ENCODE results near the gene ANKS3.
"Not testable (repeated sequence)": the region's sequence is repeated elsewhere in the genome, so short reads cannot be mapped to it uniquely, and the experiment has no call there.

ANKS3 gene

DNA sequence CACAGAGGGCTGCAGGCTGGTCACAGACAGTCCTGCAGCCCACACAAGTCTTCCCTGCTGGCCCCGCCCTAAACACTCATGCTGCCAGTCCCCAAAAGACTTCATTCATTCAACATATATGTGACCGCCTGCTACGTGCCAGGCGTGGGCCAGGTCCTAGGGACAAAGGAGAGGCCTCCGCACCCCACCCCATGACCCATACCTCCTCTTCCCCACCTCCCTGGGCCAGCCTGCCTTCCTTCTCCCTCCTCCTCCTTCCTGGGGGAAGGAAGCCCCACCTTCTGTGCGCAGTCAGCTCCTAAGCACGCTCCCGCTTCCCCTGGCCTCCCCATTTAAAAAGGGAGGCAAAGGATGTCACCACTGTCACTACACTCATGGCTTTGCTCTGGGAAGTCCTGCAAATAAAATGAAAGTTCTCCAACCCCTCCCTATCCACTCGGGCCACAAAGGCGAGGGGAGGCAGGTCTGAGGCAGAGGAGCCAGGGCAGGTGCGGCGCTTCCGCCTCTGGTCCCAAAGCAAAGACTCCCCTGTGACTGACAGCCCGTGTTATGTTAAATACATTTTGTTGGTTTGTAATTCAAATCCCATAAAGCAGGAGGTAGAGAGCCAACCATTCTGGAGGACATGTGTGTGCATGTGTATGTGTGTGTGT lies 9.3 kb upstream of the ANKS3 start:
- H3K4me1 ChIP-seq (ENCODE audit: control insufficient read depth, insufficient read depth, low read length, poor library complexity, severe bottlenecking) = no peaks in the 10 kb centered on the region
- no peaks in the 10 kb centered on the region for H3K9me3 ChIP-seq (ENCODE audit: control insufficient read depth, low read length)
- no peak overlapping the region for H3K4me3 ChIP-seq (ENCODE audit: extremely low read depth, insufficient read depth, low read length, poor library complexity, severe bottlenecking)
- 69 to 85% methylated on average over 5 to 7 of the region's 14 CpGs for WGBS, 2 experiments (ENCODE audit: insufficient coverage in 2 of 2)
- no peak overlapping the region for H3K27ac ChIP-seq (ENCODE audit: low read depth, low read length, severe bottlenecking)
- H3K36me3 ChIP-seq (ENCODE audit: control insufficient read depth, insufficient read depth, low read length) = no peaks in the 10 kb centered on the region

- H3K4me1 ChIP-seq (ENCODE audit: control insufficient read depth, insufficient read depth, low read length, poor library complexity, severe bottlenecking); H3K27ac ChIP-seq (ENCODE audit: low read depth, low read length, severe bottlenecking); H3K4me3 ChIP-seq (ENCODE audit: extremely low read depth, insufficient read depth, low read length, poor library complexity, severe bottlenecking); H3K36me3 ChIP-seq (ENCODE audit: control insufficient read depth, insufficient read depth, low read length); H3K9me3 ChIP-seq (ENCODE audit: control insufficient read depth, low read length): not testable (repeated sequence)
- whole genome bisulfite sequencing, 2 experiments (ENCODE audit: insufficient coverage in 2 of 2) = 82 to 86% methylated on average over 4 to 5 of the region's 5 CpGs
Measured at GRCh38 chr16:4738370-4738769, 4.3 kb upstream of the ANKS3 start.

- no peak overlapping the region for H3K4me3 ChIP-seq (ENCODE audit: extremely low read depth, insufficient read depth, low read length, poor library complexity, severe bottlenecking)
Measured at GRCh38 chr16:4737545-4737944, 3.5 kb upstream of the ANKS3 start.

DNA sequence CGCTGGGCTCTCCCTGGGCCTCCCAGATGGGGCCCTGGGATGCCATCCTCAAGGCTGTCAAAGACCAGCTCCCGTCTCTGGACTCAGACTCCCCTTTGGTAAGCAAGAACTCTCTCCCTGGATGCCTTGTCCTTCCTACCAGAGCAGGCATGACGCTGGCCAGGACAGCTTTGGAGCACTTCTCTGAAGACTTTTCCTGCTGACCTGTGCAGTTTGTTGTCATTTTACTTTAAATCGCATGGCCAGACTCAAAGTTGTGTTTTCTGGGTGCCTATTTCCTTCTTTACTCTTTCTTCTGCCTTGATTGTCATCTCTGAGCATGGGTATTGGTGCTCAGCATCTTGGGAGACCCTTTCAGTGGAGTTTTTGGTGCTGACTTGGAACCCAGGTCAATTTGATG lies 2.5 kb upstream of the ANKS3 start:
- Histone ChIP-seq H3K36me3 (ENCODE audit: control insufficient read depth, insufficient read depth, low read length) (peaks cover 3% of the 10 kb centered on the region), H3K4me3 (ENCODE audit: extremely low read depth, insufficient read depth, low read length, poor library complexity, severe bottlenecking) (no peak overlapping the region), H3K9me3 (ENCODE audit: control insufficient read depth, low read length) (no peaks in the 10 kb centered on the region), H3K4me1 (ENCODE audit: control insufficient read depth, insufficient read depth, low read length, poor library complexity, severe bottlenecking) (no peaks in the 10 kb centered on the region), H3K27ac (ENCODE audit: low read depth, low read length, severe bottlenecking) (no peak overlapping the region)
- 86 to 90% methylated on average over 3 of the region's 4 CpGs for WGBS, 2 experiments (ENCODE audit: insufficient coverage in 2 of 2)

More at GRCh38 chr16:4737545-4737944, 3.5 kb upstream of the ANKS3 start:
- no peak overlapping the region for H3K27ac ChIP-seq (ENCODE audit: low read depth, low read length, severe bottlenecking)
- H3K9me3 ChIP-seq (ENCODE audit: control insufficient read depth, low read length) = no peaks in the 10 kb centered on the region
- no peaks in the 10 kb centered on the region for H3K4me1 ChIP-seq (ENCODE audit: control insufficient read depth, insufficient read depth, low read length, poor library complexity, severe bottlenecking)
- no peaks in the 10 kb centered on the region for H3K36me3 ChIP-seq (ENCODE audit: control insufficient read depth, insufficient read depth, low read length)
- WGBS, 2 experiments (ENCODE audit: insufficient coverage in 2 of 2) = 83% methylated on average over 14 to 15 of the region's 15 CpGs

DNA sequence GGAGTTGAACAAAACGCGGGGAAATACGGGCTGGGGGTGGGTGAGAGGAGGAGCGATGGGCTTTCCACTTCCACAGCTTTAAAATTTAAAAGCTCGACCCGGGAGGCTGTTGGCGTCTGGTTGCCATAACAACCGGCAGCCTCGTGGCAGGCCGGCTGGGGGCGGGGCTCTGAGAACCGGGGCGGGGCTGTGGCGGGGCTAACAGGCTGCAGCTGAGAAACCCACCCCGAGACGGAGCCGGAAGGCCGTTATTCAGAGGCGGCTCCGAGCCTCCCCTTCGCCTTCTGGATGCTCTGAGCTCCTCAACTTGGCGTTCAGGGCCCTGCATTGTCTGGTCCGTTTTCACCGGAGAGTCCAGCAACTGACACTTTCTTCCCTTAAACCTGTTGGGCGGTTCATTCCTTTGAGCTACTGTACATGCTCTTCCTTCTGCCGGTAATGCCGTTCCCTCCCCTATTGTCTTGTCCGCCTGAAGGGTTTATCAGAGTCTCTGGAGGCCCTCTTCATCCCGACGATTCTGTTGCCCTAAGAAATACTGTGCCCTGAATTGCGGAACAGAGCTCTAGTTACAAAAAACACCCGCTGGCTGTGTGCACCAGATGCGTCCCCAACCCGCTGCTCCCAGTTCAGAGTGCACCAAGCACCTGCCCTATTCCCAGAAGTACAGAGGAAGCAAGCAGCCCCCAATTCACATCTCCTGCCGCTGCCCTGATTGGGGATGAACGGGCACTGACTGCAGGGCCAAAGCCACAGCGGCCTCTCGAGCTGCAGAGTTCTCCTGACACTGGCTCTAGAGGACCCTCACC lies 862 bp upstream of the ANKS3 start:
- Histone ChIP-seq H3K4me1 (ENCODE audit: control insufficient read depth, insufficient read depth, low read length, poor library complexity, severe bottlenecking) (no peaks in the 10 kb centered on the region), H3K9me3 (ENCODE audit: control insufficient read depth, low read length) (no peaks in the 10 kb centered on the region), H3K27ac (ENCODE audit: low read depth, low read length, severe bottlenecking) (peak overlapping the region; percentile 98), H3K36me3 (ENCODE audit: control insufficient read depth, insufficient read depth, low read length) (peaks cover 18% of the 10 kb centered on the region), H3K4me3 (ENCODE audit: extremely low read depth, insufficient read depth, low read length, poor library complexity, severe bottlenecking) (peak overlapping the region; percentile 84)
- WGBS, 2 experiments (ENCODE audit: insufficient coverage in 2 of 2) = 14 to 16% methylated on average over 31 of the region's 38 CpGs

GRCh38 chr16:4733747-4734062 lies 366 bp downstream of the ANKS3 start:
- Histone ChIP-seq H3K4me1 (ENCODE audit: control insufficient read depth, insufficient read depth, low read length, poor library complexity, severe bottlenecking) (no peaks in the 10 kb centered on the region), H3K27ac (ENCODE audit: low read depth, low read length, severe bottlenecking) (peak overlapping the region; percentile 98), H3K9me3 (ENCODE audit: control insufficient read depth, low read length) (no peaks in the 10 kb centered on the region), H3K4me3 (ENCODE audit: extremely low read depth, insufficient read depth, low read length, poor library complexity, severe bottlenecking) (peak overlapping the region; percentile 84), H3K36me3 (ENCODE audit: control insufficient read depth, insufficient read depth, low read length) (peaks cover 29% of the 10 kb centered on the region)
- WGBS, 2 experiments (ENCODE audit: insufficient coverage in 2 of 2) = 0 to 1% methylated on average over 8 to 10 of the region's 19 CpGs

DNA sequence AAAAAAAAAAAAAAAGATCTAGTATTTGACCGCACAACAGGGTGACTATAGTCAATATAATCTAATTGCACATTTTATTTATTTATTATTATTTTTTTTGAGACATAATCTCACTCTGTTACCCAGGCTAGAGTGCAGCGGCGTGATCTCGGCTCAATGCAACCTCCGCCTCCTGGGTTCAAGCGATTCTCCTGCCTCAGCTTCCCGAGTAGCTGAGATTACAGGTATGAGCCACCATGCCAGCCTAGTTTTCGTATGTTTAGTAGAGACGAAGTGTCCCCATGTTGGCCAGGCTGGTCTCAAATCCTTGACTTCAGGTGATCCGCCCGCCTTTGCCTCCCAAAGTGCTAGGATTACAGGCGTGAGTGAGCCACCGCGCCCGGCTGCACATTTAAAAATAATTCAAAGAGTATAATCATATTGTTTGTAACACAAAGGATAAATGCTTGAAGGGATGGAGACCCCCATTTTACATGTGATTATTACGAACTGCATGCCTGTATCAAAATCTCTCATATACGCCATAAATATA lies 794 bp downstream of the ANKS3 start:
- Histone ChIP-seq H3K9me3 (ENCODE audit: control insufficient read depth, low read length) (no peaks in the 10 kb centered on the region), H3K27ac (ENCODE audit: low read depth, low read length, severe bottlenecking) (no peak overlapping the region), H3K36me3 (ENCODE audit: control insufficient read depth, insufficient read depth, low read length) (peaks cover 33% of the 10 kb centered on the region), H3K4me1 (ENCODE audit: control insufficient read depth, insufficient read depth, low read length, poor library complexity, severe bottlenecking) (no peaks in the 10 kb centered on the region), H3K4me3 (ENCODE audit: extremely low read depth, insufficient read depth, low read length, poor library complexity, severe bottlenecking) (peak overlapping the region; percentile 84)
- 34 to 42% methylated on average over 5 to 10 of the region's 17 CpGs for WGBS, 2 experiments (ENCODE audit: insufficient coverage in 2 of 2)

- H3K36me3 ChIP-seq (ENCODE audit: control insufficient read depth, insufficient read depth, low read length) = peaks cover 49% of the 10 kb centered on the region
- 98% methylated on average over 14 of the region's 15 CpGs for WGBS, 2 experiments (ENCODE audit: insufficient coverage in 2 of 2)
- no peak overlapping the region for H3K4me3 ChIP-seq (ENCODE audit: extremely low read depth, insufficient read depth, low read length, poor library complexity, severe bottlenecking)
Measured at GRCh38 chr16:4729876-4730275, 4.2 kb downstream of the ANKS3 start.

DNA sequence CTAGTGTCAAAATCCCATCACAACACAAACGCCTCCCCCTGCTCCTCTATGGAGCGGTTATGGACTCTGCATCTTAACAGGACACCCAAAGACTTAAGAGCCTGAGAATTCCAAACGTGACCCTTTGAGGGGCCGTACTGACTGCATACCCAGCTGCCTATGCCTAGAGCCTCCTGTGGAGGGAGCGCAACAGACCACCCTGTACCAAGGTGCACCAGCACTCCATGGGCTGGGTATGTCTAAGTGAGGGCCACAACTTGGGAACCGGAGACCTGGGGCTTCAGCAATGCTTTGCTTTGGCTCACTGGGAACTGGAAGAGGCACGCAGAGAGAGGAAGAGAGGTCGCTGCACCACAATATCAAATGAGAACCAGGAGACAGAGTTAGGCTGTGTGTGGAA lies 5.4 kb downstream of the ANKS3 start:
- Histone ChIP-seq H3K4me3 (ENCODE audit: extremely low read depth, insufficient read depth, low read length, poor library complexity, severe bottlenecking) (no peak overlapping the region), H3K36me3 (ENCODE audit: control insufficient read depth, insufficient read depth, low read length) (peaks cover 60% of the 10 kb centered on the region), H3K4me1 (ENCODE audit: control insufficient read depth, insufficient read depth, low read length, poor library complexity, severe bottlenecking) (no peaks in the 10 kb centered on the region), H3K27ac (ENCODE audit: low read depth, low read length, severe bottlenecking) (no peak overlapping the region), H3K9me3 (ENCODE audit: control insufficient read depth, low read length) (no peaks in the 10 kb centered on the region)
- 92 to 97% methylated on average over 6 to 7 of the region's 8 CpGs for WGBS, 2 experiments (ENCODE audit: insufficient coverage in 2 of 2)

More at GRCh38 chr16:4729876-4730275, 4.2 kb downstream of the ANKS3 start:
- no peak overlapping the region for H3K27ac ChIP-seq (ENCODE audit: low read depth, low read length, severe bottlenecking)
- no peaks in the 10 kb centered on the region for H3K4me1 ChIP-seq (ENCODE audit: control insufficient read depth, insufficient read depth, low read length, poor library complexity, severe bottlenecking)
- H3K9me3 ChIP-seq (ENCODE audit: control insufficient read depth, low read length) = no peaks in the 10 kb centered on the region

DNA sequence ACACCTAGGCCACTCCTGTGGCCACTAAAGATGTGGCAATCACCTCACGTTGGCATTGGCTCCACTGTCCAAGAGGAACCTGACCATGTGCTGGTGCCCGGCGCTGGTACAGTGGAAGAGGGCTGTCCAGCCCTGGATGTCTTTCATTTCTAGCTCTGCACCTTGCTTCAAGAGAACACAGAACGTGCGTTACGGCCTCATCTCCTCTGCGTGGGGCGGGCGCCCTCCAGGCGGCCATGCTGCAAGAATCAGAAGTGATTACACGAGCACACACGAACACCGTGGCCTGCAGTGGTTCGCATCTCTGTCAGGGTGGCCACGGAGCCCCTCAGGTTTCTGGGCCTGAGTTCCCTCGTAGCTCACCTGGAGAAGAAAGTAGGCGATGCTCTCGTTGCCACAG lies 7.5 kb downstream of the ANKS3 start:
- H3K4me1 ChIP-seq (ENCODE audit: control insufficient read depth, insufficient read depth, low read length, poor library complexity, severe bottlenecking) = no peaks in the 10 kb centered on the region
- WGBS, 2 experiments (ENCODE audit: insufficient coverage in 2 of 2) = 96 to 98% methylated on average over 18 of the region's 18 CpGs
- H3K9me3 ChIP-seq (ENCODE audit: control insufficient read depth, low read length) = no peaks in the 10 kb centered on the region
- H3K27ac ChIP-seq (ENCODE audit: low read depth, low read length, severe bottlenecking) = no peak overlapping the region
- H3K4me3 ChIP-seq (ENCODE audit: extremely low read depth, insufficient read depth, low read length, poor library complexity, severe bottlenecking) = no peak overlapping the region
- peaks cover 66% of the 10 kb centered on the region for H3K36me3 ChIP-seq (ENCODE audit: control insufficient read depth, insufficient read depth, low read length)
